ENCODE results near the gene AAMDC.
"Not testable (repeated sequence)": the region's sequence is repeated elsewhere in the genome, so short reads cannot be mapped to it uniquely, and the experiment has no call there.

The AAMDC gene

DNA sequence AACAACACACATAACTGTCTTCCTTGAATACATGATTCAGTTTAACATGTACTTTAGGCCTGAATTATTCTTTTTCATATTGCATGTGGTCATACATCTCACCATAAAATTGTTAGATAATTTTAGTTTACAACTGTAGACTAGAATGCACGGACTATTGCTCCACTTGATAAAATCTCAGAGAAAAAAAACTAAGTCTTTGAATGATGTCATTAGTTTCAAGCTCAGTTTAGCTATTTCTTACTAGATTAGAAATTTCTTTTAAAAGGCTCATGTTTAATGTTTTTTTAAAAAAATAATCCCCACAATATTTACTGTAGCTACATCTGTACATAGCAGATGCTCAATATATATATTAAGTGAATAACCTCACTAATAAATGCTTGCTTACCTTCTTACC is 5.5 kb upstream of the AAMDC start:
- no peak for FAIRE-seq
- no peak for TF ChIP-seq TAF1 (IDR thresholded peaks at IDR 0.05; ENCODE audit: low read depth, low read length)
- no peak for TF ChIP-seq SPI1 (IDR thresholded peaks at IDR 0.05; ENCODE audit: low read depth, low read length)
- no peak for TF ChIP-seq POLR2AphosphoS5 (IDR thresholded peaks at IDR 0.05; ENCODE audit: low read depth, low read length)
- TF ChIP-seq PAX5 (IDR thresholded peaks at IDR 0.05; ENCODE audit: insufficient read depth, low read length, severe bottlenecking): no peak
- TF ChIP-seq POU2F2 (IDR thresholded peaks at IDR 0.05; ENCODE audit: low read depth, low read length): no peak
- TF ChIP-seq POLR2A (IDR thresholded peaks at IDR 0.05; ENCODE audit: low read depth, low read length): no peak
- DNase-seq (ENCODE audit: insufficient read length, low spot score): no peak

- TF ChIP-seq PAX5 (IDR thresholded peaks at IDR 0.05; ENCODE audit: insufficient read depth, low read length, severe bottlenecking) (no peak), POLR2A (IDR thresholded peaks at IDR 0.05; ENCODE audit: low read depth, low read length) (peak; percentile 44; the same call in 1 of the 2 replicates), POLR2AphosphoS5 (IDR thresholded peaks at IDR 0.05; ENCODE audit: low read depth, low read length) (peak; percentile 53; the same call in 1 of the 2 replicates), SPI1 (IDR thresholded peaks at IDR 0.05; ENCODE audit: low read depth, low read length) (no peak), TAF1 (IDR thresholded peaks at IDR 0.05; ENCODE audit: low read depth, low read length) (peak; percentile 51; the same call in 1 of the 2 replicates), POU2F2 (IDR thresholded peaks at IDR 0.05; ENCODE audit: low read depth, low read length) (no peak)
- FAIRE-seq: peak; percentile 89
Observed at GRCh38 chr11:77819411-77819920, 1.5 kb upstream of the AAMDC start.

GRCh38 chr11:77819921-77820564 is 901 bp upstream of the AAMDC start:
- DNase-seq (ENCODE audit: insufficient read length, low spot score): peak; percentile 15
- no peak for FAIRE-seq
- TF ChIP-seq SPI1 (IDR thresholded peaks at IDR 0.05; ENCODE audit: low read depth, low read length): no peak
- no peak for TF ChIP-seq PAX5 (IDR thresholded peaks at IDR 0.05; ENCODE audit: insufficient read depth, low read length, severe bottlenecking)
- no peak for TF ChIP-seq POLR2AphosphoS5 (IDR thresholded peaks at IDR 0.05; ENCODE audit: low read depth, low read length)
- no peak for TF ChIP-seq POLR2A (IDR thresholded peaks at IDR 0.05; ENCODE audit: low read depth, low read length)
- TF ChIP-seq POU2F2 (IDR thresholded peaks at IDR 0.05; ENCODE audit: low read depth, low read length): no peak
- TF ChIP-seq TAF1 (IDR thresholded peaks at IDR 0.05; ENCODE audit: low read depth, low read length): no peak

More at GRCh38 chr11:77819411-77819920, 1.5 kb upstream of the AAMDC start:
- DNase-seq (ENCODE audit: insufficient read length, low spot score): peak; percentile 44

DNA sequence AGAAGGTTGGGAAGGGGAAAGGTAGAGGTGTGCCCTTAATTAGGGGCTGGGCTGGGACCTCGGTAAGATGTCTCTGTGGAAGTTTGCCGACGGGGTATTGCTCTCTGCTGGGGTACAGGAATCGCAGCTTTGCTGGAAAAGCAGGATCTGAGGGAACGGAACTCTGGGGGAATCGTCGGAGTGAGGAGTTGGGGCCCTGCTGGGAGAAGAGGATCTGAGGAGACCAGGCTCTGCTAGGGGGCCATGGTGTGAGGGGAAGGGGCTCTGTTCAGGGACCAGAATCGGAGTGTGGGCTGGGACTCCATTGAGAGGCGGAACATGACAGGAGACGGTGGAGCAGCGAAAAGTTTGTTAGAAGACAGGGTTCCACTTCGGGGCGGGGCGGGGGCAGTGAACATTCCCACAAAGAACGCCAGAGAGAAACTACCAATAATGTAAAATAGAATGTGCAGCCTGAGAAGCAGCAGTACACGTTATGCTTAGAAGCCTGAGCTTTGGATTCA is 456 bp downstream of the AAMDC start:
- FAIRE-seq (no peak), DNase-seq (ENCODE audit: insufficient read length, low spot score) (peak; percentile 11)
- TF ChIP-seq POLR2A (IDR thresholded peaks at IDR 0.05; ENCODE audit: low read depth, low read length) (no peak), POLR2AphosphoS5 (IDR thresholded peaks at IDR 0.05; ENCODE audit: low read depth, low read length) (no peak), PAX5 (IDR thresholded peaks at IDR 0.05; ENCODE audit: insufficient read depth, low read length, severe bottlenecking) (no peak), POU2F2 (IDR thresholded peaks at IDR 0.05; ENCODE audit: low read depth, low read length) (no peak), SPI1 (IDR thresholded peaks at IDR 0.05; ENCODE audit: low read depth, low read length) (no peak), TAF1 (IDR thresholded peaks at IDR 0.05; ENCODE audit: low read depth, low read length) (no peak)

DNA sequence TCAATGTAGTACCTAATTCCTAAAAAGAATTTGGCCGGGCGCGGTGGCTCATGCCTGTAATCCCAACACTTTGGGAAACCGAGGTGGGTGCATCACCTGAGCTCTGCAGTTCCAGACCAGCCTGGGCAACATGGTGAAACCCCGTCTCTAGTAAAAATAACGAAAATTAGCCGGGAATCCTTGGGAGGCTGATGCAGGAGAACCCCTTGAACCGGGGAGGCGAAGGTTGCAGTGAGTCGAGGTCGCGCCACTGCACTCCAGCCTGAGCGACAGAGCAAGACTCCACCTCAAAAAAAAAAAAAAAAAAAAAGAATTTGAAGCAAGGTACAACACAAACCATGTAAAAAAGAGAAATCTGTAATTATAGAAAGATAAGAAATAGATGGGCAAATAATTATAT is 1.2 kb downstream of the AAMDC start:
- DNase-seq (ENCODE audit: insufficient read length, low spot score); FAIRE-seq: not testable (repeated sequence)

- no peak for FAIRE-seq
- TF ChIP-seq TAF1 (IDR thresholded peaks at IDR 0.05; ENCODE audit: low read depth, low read length): no peak
- no peak for TF ChIP-seq POLR2A (IDR thresholded peaks at IDR 0.05; ENCODE audit: low read depth, low read length)
- no peak for TF ChIP-seq POU2F2 (IDR thresholded peaks at IDR 0.05; ENCODE audit: low read depth, low read length)
- no peak for DNase-seq (ENCODE audit: insufficient read length, low spot score)
Observed at GRCh38 chr11:77823775-77824174, 2.8 kb downstream of the AAMDC start.

DNA sequence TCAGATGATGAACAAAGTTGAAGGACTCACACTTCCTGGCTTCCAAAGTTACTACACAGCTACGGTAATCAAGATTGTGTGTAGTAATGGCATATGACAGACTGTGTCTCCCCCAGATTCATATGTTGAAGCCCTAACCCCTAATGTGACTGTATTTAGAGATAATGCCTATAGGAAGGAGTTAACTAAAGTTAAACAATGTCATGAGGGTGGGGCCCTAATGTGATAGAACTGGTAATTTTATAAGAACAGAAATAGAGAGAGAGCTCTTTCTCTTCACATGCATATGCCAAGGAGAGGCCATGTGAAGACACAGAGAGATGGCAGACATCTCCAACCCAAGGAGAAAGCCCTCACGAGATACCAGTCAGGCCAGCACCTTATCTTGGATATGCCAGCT is 8.0 kb downstream of the AAMDC start:
- no peak for TF ChIP-seq TAF1 (IDR thresholded peaks at IDR 0.05; ENCODE audit: low read depth, low read length)
- no peak for TF ChIP-seq PAX5 (IDR thresholded peaks at IDR 0.05; ENCODE audit: insufficient read depth, low read length, severe bottlenecking)
- no peak for TF ChIP-seq SPI1 (IDR thresholded peaks at IDR 0.05; ENCODE audit: low read depth, low read length)
- no peak for TF ChIP-seq POLR2A (IDR thresholded peaks at IDR 0.05; ENCODE audit: low read depth, low read length)
- no peak for TF ChIP-seq POLR2AphosphoS5 (IDR thresholded peaks at IDR 0.05; ENCODE audit: low read depth, low read length)
- DNase-seq (ENCODE audit: insufficient read length, low spot score) (no peak), FAIRE-seq (no peak)

GRCh38 chr11:77833302-77833701 is 12.4 kb downstream of the AAMDC start:
- no peak for TF ChIP-seq PAX5 (IDR thresholded peaks at IDR 0.05; ENCODE audit: insufficient read depth, low read length, severe bottlenecking)
- no peak for TF ChIP-seq POLR2AphosphoS5 (IDR thresholded peaks at IDR 0.05; ENCODE audit: low read depth, low read length)
- FAIRE-seq (no peak), DNase-seq (ENCODE audit: insufficient read length, low spot score) (no peak)

GRCh38 chr11:77842441-77843121 is 21.6 kb downstream of the AAMDC start:
- DNase-seq (ENCODE audit: insufficient read length, low spot score) (no peak), FAIRE-seq (no peak)
- no peak for TF ChIP-seq POLR2AphosphoS5 (IDR thresholded peaks at IDR 0.05; ENCODE audit: low read depth, low read length)
- no peak for TF ChIP-seq SPI1 (IDR thresholded peaks at IDR 0.05; ENCODE audit: low read depth, low read length)
- no peak for TF ChIP-seq TAF1 (IDR thresholded peaks at IDR 0.05; ENCODE audit: low read depth, low read length)

- not testable (repeated sequence) for FAIRE-seq; DNase-seq (ENCODE audit: insufficient read length, low spot score)
Observed at GRCh38 chr11:77843700-77844099, 22.8 kb downstream of the AAMDC start.
